DLD1 (cell line): Measurements from ENCODE around the gene PCDHB9.
"Not testable (repeated sequence)": the region's sequence is repeated elsewhere in the genome, so short reads cannot be mapped to it uniquely, and the experiment has no call there.

Source experiments
- in situ Hi-C: cut with HindIII; loops from 2 replicates; pipeline ENCODE4 v1.10.0; 2017; ENCODE audit warnings: low sequenced_read_pairs

The PCDHB9 gene

GRCh38 chr5:141186897-141187512 is at the start of gene PCDHB9:
PCDHB9 (plus strand) TSS chr5:141187161; CDS start chr5:141187319, 158 bp downstream.
- in situ Hi-C loops = no loop called here

DNA sequence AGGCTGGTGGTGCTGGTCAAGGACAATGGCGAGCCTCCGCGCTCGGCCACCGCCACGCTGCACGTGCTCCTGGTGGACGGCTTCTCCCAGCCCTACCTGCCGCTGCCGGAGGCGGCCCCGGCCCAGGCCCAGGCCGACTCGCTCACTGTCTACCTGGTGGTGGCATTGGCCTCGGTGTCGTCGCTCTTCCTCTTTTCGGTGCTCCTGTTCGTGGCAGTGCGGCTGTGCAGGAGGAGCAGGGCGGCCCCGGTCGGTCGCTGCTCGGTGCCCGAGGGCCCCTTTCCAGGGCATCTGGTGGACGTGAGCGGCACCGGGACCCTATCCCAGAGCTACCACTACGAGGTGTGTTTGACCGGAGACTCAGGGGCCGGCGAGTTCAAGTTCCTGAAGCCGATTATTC is 49.6 kb upstream of the PCDHB9 start:
- in situ Hi-C loops = not testable (repeated sequence)

DNA sequence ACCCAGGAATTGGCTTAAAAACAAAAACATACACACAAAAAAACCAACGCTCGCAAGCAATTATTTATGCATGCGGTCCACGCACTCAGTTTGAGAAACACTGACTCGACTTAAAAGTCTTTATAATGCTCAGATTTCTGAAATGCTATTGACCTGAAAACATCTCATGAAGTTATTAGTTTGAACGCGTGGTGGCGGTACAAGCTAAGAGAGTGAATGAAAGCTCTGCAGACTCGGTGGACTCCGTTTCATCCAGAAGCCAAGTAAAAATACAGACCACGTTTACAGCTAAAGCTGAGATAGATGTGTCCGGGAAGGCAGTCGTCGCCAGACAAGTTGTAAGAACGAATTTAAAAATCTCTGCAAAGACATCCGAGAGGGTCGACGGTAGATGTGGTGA is 37.1 kb upstream of the PCDHB9 start, which contains the start of gene PCDHB6:
PCDHB6 (plus strand) TSS at position 246 of the 400 bp plus-strand sequence. CDS start 201 bp downstream, outside the sequence.
- in situ Hi-C loops = no loop called here

GRCh38 chr5:141150224-141150992 is 36.6 kb upstream of the PCDHB9 start:
- in situ Hi-C loops = no loop called here

DNA sequence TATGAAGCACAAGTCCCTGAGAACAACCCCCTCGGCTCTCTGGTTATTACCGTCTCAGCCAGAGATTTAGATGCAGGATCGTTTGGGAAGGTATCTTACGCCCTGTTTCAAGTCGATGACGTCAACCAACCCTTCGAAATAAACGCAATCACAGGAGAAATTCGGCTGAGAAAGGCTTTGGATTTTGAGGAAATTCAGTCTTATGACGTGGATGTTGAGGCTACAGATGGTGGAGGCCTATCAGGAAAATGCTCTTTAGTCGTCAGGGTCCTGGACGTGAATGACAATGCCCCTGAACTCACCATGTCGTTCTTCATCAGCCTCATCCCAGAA is 36.0 kb upstream of the PCDHB9 start:
- in situ Hi-C loops = no loop called here

DNA sequence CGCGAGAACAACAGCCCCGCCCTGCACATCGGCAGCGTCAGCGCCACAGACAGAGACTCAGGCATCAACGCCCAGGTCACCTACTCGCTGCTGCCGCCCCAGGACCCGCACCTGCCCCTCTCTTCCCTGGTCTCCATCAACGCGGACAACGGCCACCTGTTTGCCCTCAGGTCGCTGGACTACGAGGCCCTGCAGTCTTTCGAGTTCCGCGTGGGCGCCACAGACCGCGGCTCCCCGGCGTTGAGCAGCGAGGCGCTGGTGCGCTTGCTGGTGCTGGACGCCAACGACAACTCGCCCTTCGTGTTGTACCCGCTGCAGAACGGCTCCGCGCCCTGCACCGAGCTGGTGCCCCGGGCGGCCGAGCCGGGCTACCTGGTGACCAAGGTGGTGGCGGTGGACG is 35.3 kb upstream of the PCDHB9 start:
- in situ Hi-C loops = not testable (repeated sequence)

DNA sequence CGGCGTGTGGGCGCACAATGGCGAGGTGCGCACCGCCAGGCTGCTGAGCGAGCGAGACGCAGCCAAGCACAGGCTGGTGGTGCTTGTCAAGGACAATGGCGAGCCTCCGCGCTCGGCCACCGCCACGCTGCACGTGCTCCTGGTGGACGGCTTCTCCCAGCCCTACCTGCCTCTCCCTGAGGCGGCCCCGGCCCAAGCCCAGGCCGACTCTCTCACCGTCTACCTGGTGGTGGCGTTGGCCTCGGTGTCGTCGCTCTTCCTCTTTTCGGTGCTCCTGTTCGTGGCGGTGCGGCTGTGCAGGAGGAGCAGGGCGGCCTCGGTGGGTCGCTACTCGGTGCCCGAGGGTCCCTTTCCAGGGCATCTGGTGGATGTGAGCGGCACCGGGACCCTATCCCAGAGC is 34.9 kb upstream of the PCDHB9 start:
- in situ Hi-C loops = not testable (repeated sequence)

- in situ Hi-C loops = no loop called here
Measured at GRCh38 chr5:141155540-141156374, 31.2 kb upstream of the PCDHB9 start.

DNA sequence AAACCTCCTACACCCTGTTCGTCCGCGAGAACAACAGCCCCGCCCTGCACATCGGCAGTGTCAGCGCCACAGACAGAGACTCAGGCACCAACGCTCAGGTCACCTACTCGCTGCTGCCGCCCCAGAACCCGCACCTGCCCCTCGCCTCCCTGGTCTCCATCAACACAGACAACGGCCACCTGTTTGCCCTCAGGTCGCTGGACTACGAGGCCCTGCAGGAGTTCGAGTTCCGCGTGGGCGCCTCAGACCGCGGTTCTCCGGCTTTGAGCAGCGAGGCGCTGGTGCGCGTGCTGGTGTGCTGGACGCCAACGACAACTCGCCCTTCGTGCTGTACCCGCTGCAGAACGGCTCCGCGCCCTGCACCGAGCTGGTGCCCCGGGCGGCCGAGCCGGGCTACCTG is 29.6 kb upstream of the PCDHB9 start:
- in situ Hi-C loops = not testable (repeated sequence)

DNA sequence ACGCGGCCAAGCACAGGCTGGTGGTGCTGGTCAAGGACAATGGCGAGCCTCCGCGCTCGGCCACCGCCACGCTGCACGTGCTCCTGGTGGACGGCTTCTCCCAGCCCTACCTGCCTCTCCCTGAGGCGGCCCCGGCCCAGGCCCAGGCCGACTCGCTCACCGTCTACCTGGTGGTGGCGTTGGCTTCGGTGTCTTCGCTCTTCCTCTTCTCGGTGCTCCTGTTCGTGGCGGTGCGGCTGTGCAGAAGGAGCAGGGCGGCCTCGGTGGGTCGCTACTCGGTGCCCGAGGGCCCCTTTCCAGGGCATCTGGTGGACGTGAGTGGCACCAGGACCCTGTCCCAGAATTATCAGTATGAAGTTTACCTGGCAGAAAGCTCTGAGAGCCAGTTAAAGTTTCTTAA is 29.1 kb upstream of the PCDHB9 start:
- in situ Hi-C loops = not testable (repeated sequence)

- in situ Hi-C loops = no loop called here
Measured at GRCh38 chr5:141172381-141173204, 14.4 kb upstream of the PCDHB9 start, which contains the start of gene PCDHB7. PCDHB7 (plus strand) TSS chr5:141172644; CDS start chr5:141172836, 192 bp downstream.

GRCh38 chr5:141174291-141175104 is 12.5 kb upstream of the PCDHB9 start:
- in situ Hi-C loops = not testable (repeated sequence)

- in situ Hi-C loops = no loop called here
Measured at GRCh38 chr5:141175933-141176332, 11.0 kb upstream of the PCDHB9 start.

GRCh38 chr5:141177577-141178191 is 9.3 kb upstream of the PCDHB9 start, which contains the start of gene PCDHB8:
PCDHB8 (plus strand) TSS chr5:141177790; CDS start chr5:141178035, 245 bp downstream.
- in situ Hi-C loops = not testable (repeated sequence)

DNA sequence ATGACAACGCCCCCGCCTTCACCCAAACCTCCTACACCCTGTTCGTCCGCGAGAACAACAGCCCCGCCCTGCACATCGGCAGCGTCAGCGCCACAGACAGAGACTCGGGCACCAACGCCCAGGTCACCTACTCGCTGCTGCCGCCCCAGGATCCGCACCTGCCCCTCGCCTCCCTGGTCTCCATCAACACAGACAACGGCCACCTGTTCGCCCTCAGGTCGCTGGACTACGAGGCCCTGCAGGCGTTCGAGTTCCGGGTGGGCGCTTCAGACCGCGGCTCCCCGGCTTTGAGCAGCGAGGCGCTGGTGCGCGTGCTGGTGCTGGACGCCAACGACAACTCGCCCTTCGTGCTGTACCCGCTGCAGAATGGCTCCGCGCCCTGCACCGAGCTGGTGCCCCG is 7.6 kb upstream of the PCDHB9 start:
- in situ Hi-C loops = not testable (repeated sequence)

DNA sequence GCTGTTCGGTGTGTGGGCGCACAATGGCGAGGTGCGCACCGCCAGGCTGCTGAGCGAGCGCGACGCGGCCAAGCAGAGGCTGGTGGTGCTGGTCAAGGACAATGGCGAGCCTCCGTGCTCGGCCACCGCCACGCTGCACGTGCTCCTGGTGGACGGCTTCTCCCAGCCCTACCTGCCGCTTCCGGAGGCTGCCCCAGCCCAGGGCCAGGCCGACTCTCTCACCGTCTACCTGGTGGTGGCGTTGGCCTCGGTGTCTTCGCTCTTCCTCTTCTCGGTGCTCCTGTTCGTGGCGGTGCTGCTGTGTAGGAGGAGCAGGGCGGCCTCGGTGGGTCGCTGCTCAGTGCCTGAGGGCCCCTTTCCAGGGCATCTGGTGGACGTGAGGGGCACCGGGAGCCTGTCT is 7.1 kb upstream of the PCDHB9 start:
- in situ Hi-C loops = not testable (repeated sequence)

DNA sequence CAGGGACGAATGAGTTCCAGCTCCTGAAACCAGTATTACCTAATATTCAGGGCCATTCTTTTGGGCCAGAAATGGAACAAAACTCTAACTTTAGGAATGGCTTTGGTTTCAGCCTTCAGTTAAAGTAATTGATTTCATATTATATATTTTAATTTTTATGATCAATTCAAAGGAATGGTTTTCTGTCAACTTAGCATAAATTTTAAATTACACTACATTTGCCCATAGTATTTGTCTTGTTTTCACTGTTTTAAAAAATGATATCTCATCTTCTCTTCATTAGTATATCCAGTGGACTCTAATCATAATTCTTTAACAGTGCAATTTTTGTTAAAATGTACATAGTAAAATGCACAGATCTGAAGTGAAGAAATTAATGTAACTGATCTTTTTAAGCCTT is 6.6 kb upstream of the PCDHB9 start:
- in situ Hi-C loops = no loop called here

GRCh38 chr5:141182248-141182647 is 4.7 kb upstream of the PCDHB9 start, which contains the start of gene PCDHB16:
PCDHB16 (plus strand) TSS chr5:141182387; CDS start chr5:141182560, 173 bp downstream.
- in situ Hi-C loops = no loop called here
